Measurements from ENCODE around the gene GREM2.

- TF ChIP-seq CTCF (conservative IDR thresholded peaks at IDR 0.05) (no peak), EZH2 (IDR thresholded peaks at IDR 0.05; ENCODE audit: low read depth) (no peak)
These were observed 8.1 kb upstream of the GREM2 start for GRCh38 chr1:240619906-240620621.
